DND-41 (cell line): ENCODE measurements around the gene DUSP6.

Source experiments
- EZH2 ChIP-seq: IDR thresholded peaks from 3 replicates; pipeline ENCODE4 v1.6.1; 2012; ENCODE audit warnings: borderline replicate concordance, low read depth, mild to moderate bottlenecking, moderate library complexity, low read length, inconsistent platforms; ENCODE audit not compliant: severe bottlenecking
- TF ChIP-seq, protein P1 (sequence below): IDR thresholded peaks from 2 replicates; pipeline ENCODE4 v1.5.1; 2012; ENCODE audit warnings: borderline replicate concordance, low read length, moderate library complexity, mild to moderate bottlenecking; ENCODE audit not compliant: poor library complexity, severe bottlenecking; ENCODE audit errors: extremely low read depth

DNA sequence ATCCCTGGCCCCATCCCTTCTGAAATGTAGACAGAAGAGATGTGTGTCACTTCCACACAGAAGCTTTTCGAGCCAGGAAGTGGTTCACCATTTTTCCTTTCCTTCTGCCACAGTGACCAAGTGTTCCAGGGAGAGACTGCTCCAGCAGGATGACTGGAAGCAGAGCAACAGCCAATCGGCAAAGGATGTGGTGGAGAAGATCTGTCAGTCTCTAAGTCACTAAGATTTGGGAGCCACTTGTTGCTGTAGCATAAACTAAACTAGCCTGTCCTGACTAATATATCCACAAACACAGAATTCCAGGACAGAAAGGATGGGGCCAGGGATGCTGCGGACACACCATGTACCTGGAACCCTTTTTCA, 42.9 kb downstream of the DUSP6 start:
- TF ChIP-seq, protein P1, sequence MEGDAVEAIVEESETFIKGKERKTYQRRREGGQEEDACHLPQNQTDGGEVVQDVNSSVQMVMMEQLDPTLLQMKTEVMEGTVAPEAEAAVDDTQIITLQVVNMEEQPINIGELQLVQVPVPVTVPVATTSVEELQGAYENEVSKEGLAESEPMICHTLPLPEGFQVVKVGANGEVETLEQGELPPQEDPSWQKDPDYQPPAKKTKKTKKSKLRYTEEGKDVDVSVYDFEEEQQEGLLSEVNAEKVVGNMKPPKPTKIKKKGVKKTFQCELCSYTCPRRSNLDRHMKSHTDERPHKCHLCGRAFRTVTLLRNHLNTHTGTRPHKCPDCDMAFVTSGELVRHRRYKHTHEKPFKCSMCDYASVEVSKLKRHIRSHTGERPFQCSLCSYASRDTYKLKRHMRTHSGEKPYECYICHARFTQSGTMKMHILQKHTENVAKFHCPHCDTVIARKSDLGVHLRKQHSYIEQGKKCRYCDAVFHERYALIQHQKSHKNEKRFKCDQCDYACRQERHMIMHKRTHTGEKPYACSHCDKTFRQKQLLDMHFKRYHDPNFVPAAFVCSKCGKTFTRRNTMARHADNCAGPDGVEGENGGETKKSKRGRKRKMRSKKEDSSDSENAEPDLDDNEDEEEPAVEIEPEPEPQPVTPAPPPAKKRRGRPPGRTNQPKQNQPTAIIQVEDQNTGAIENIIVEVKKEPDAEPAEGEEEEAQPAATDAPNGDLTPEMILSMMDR: no peak
- no peak for TF ChIP-seq EZH2
